K562 (cell line): Measurements from ENCODE around the gene GIPR. TPM values are rescaled to one million over a fixed set of nuclear protein-coding genes. Genes with fewer than 3 reads are reported as not detected.

ENCODE experiments used
- ADNP ChIP-seq: fragments of 200-800 bp; sonication (Bioruptor generic); IDR thresholded peaks from 2 replicates; pipeline ENCODE4 v1.6.1; 2016; ENCODE audit warnings: missing genetic modification characterization, missing compliant biosample characterization
- BCOR ChIP-seq: fragments of 450-650 bp; IDR thresholded peaks from 2 replicates; pipeline ENCODE4 v1.6.1; 2016
- MCM3 ChIP-seq: fragments of 450-650 bp; IDR thresholded peaks from 2 replicates; pipeline ENCODE4 v1.6.1; 2016
- MYNN ChIP-seq, 2 experiments: sonication (generic); formaldehyde crosslinking in 1 of 2; IDR thresholded peaks; 2 replicates each; pipeline versions ENCODE4 v1.5.0 to v1.6.1; 2016 to 2020; ENCODE audit warnings: antibody characterized with exemption in 1 of 2, missing genetic modification reagents in 1 of 2
- NBN ChIP-seq: fragments of 450-650 bp; IDR thresholded peaks from 2 replicates; pipeline ENCODE4 v1.6.1; 2016; ENCODE audit warnings: low read depth, mild to moderate bottlenecking
- PHB ChIP-seq: fragments of 250-450 bp; sonication (Bioruptor Pico); IDR thresholded peaks from 2 replicates; pipeline ENCODE4 v1.5.0; 2021
- PHTF2 ChIP-seq: fragments of 250-450 bp; sonication (Bioruptor Pico); IDR thresholded peaks from 2 replicates; pipeline ENCODE4 v1.5.0; 2021; ENCODE audit warnings: mild to moderate bottlenecking
- PURB ChIP-seq: sonication (generic); formaldehyde crosslinking; IDR thresholded peaks from 2 replicates; pipeline ENCODE4 v1.9.0; 2021; ENCODE audit warnings: low read depth, mild to moderate bottlenecking, missing genetic modification reagents
- SMAD3 ChIP-seq: fragments of 450-650 bp; formaldehyde crosslinking; conservative IDR thresholded peaks from 2 replicates; pipeline ENCODE4 v1.4.0; 2020; ENCODE audit warnings: mild to moderate bottlenecking
- SMARCA4 ChIP-seq: fragments of 450-650 bp; IDR thresholded peaks from 2 replicates; pipeline ENCODE4 v1.6.1; 2016
- SMARCC2 ChIP-seq: fragments of 450-650 bp; IDR thresholded peaks from 2 replicates; pipeline ENCODE4 v1.6.1; 2017; ENCODE audit warnings: antibody characterized with exemption, moderate library complexity, mild to moderate bottlenecking, low read depth
- SP1 ChIP-seq: sonication (generic); formaldehyde crosslinking; IDR thresholded peaks from 2 replicates; pipeline ENCODE4 v1.8.1; 2022; ENCODE audit warnings: mild to moderate bottlenecking, missing genetic modification reagents
- SP2 ChIP-seq: IDR thresholded peaks from 2 replicates; pipeline ENCODE4 v1.6.1; 2011; ENCODE audit warnings: mild to moderate bottlenecking, low read depth, low read length, moderate library complexity; ENCODE audit not compliant: poor library complexity, severe bottlenecking; ENCODE audit errors: extremely low read depth
- TFAM ChIP-seq: fragments of 250-450 bp; sonication (Bioruptor Pico); conservative IDR thresholded peaks from 2 replicates; pipeline ENCODE4 v1.5.0; 2021; ENCODE audit warnings: mild to moderate bottlenecking, moderate library complexity
- ZNF212 ChIP-seq: fragments of 450-650 bp; formaldehyde crosslinking; IDR thresholded peaks from 2 replicates; pipeline ENCODE4 v1.4.0; 2020; ENCODE audit warnings: mild to moderate bottlenecking
- polyA plus RNA-seq, 8 experiments: library from polyadenylated mRNA; depleted of rRNA in 4 of 8; stranded (reverse) in 5 of 8; unstranded in 3 of 8; fragments of >200 nt; fragmentation: Nextera tagmentation in 2 of 8; fragmentation: Illumina TruSeq in 1 of 8; extraction: Ambion mirVana in 2 of 8; extraction: Trizol in 1 of 8; gene quantifications; 2 replicates each; pipeline versions ENCODE4 v1.2.1 to v1.2.3, GENCODE V29; 2011 to 2014; ENCODE audit warnings: inconsistent platforms in 1 of 8, missing spikeins in 1 of 8
- total RNA-seq, 7 experiments: library from RNA; depleted of rRNA in 6 of 7; stranded (reverse); fragments of >200 nt in 6 of 7; fragmentation: Illumina TruSeq in 2 of 7; extraction: Trizol in 2 of 7; gene quantifications; 2 replicates each; pipeline versions ENCODE4 v1.2.1 to v1.2.3, GENCODE V29; 2011 to 2021; ENCODE audit warnings: low replicate concordance in 1 of 7
- TF ChIP-seq, protein P1 (sequence below), 3 experiments: fragments of 200-800 bp in 1 of 3; fragments of 250-450 bp in 1 of 3; fragments of 450-650 bp in 1 of 3; sonication (Bioruptor Pico) in 1 of 3; sonication (Bioruptor generic) in 1 of 3; formaldehyde crosslinking in 1 of 3; IDR thresholded peaks; 2 replicates each; pipeline versions ENCODE4 v1.6.1 to v1.8.0; 2016 to 2022; ENCODE audit warnings: mild to moderate bottlenecking in 2 of 3, missing genetic modification characterization in 2 of 3, missing compliant biosample characterization in 1 of 3, moderate library complexity in 1 of 3
- TF ChIP-seq, protein P2 (sequence below): sonication (generic); formaldehyde crosslinking; IDR thresholded peaks from 2 replicates; pipeline ENCODE4 v1.9.0; 2022; ENCODE audit warnings: mild to moderate bottlenecking, missing genetic modification reagents
- TF ChIP-seq, protein P3 (sequence below): sonication (generic); formaldehyde crosslinking; IDR thresholded peaks from 2 replicates; pipeline ENCODE4 v1.8.0; 2022; ENCODE audit warnings: mild to moderate bottlenecking, low read depth, missing genetic modification reagents
- TF ChIP-seq, protein P4 (sequence below), 2 experiments: fragments of 450-650 bp in 1 of 2; sonication (generic) in 1 of 2; formaldehyde crosslinking; conservative IDR thresholded peaks; 2 replicates each; pipeline versions ENCODE4 v1.4.0 to v1.8.1; 2020 to 2022; ENCODE audit warnings: mild to moderate bottlenecking in 1 of 2, missing genetic modification reagents in 1 of 2
- TF ChIP-seq, protein P5 (sequence below): fragments of 250-450 bp; sonication (Bioruptor Pico); IDR thresholded peaks from 2 replicates; pipeline ENCODE4 v1.8.0; 2022; ENCODE audit warnings: moderate library complexity, mild to moderate bottlenecking, inconsistent platforms
- TF ChIP-seq, protein P6 (sequence below): fragments of 250-450 bp; sonication (Bioruptor Pico); IDR thresholded peaks from 2 replicates; pipeline ENCODE4 v1.8.0; 2022; ENCODE audit warnings: inconsistent platforms, mild to moderate bottlenecking, moderate library complexity, borderline replicate concordance

The GIPR gene
- total and polyA plus RNA-seq, 9 of the 15 experiments (the other 6 are each of a cell fraction or from before 2014, with no cell fraction given), result 2.2 to 26.8 (median 12.7) TPM

DNA sequence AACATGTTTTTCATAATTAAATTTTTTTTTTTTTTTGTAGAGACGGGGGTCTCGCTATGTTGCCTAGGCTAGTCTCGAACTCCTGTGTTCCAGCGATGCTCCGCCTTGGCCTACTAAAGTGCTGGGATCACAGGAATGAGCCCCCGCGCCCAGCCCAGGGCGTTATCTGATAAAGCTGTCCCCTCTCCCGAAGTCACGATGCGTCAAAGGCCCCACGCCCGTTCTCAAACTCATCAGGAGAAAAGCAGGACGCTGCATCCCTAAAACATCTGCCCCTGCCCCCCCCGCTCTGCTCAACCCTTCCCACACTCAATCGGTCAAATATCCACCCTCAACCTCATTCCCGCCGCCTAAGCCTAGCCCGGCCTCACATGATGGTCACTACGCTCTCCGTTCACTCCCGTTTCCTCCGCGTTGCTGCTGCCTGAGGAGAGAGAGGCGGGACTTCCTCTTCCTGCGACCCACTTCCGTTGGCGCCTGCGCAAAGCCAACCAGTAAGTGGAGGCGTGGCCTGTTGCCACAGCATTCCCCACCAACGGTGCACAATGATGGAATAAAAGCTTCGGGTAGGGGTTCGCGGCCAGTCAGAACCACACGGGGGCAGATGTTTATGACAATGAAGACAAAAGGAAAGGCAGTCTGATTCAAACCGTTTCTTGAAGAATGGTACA lies 23.6 kb downstream of the GIPR start, which contains the start of gene SNRPD2 (continued):
- TF ChIP-seq, protein P1, sequence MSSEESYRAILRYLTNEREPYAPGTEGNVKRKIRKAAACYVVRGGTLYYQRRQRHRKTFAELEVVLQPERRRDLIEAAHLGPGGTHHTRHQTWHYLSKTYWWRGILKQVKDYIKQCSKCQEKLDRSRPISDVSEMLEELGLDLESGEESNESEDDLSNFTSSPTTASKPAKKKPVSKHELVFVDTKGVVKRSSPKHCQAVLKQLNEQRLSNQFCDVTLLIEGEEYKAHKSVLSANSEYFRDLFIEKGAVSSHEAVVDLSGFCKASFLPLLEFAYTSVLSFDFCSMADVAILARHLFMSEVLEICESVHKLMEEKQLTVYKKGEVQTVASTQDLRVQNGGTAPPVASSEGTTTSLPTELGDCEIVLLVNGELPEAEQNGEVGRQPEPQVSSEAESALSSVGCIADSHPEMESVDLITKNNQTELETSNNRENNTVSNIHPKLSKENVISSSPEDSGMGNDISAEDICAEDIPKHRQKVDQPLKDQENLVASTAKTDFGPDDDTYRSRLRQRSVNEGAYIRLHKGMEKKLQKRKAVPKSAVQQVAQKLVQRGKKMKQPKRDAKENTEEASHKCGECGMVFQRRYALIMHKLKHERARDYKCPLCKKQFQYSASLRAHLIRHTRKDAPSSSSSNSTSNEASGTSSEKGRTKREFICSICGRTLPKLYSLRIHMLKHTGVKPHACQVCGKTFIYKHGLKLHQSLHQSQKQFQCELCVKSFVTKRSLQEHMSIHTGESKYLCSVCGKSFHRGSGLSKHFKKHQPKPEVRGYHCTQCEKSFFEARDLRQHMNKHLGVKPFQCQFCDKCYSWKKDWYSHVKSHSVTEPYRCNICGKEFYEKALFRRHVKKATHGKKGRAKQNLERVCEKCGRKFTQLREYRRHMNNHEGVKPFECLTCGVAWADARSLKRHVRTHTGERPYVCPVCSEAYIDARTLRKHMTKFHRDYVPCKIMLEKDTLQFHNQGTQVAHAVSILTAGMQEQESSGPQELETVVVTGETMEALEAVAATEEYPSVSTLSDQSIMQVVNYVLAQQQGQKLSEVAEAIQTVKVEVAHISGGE (CRISPR knock-in tag; IDR thresholded peaks at IDR 0.05), result peak in 1 of 3 experiments; percentile 84; a peak in 2 of 6 replicates
- TF ChIP-seq ZNF212 (CRISPR knock-in tag) (no peak), PHTF2 (CRISPR knock-in tag) (0 out of 2 replicates have a peak, but pooled peaks have one; percentile 65), PHB (CRISPR knock-in tag) (no peak), MYNN (IDR thresholded peaks at IDR 0.05) (no peak), MYNN (CRISPR knock-in tag; IDR thresholded peaks at IDR 0.05) (no peak), NBN (peak; percentile 77), ADNP (tag) (no peak), SMARCC2 (no peak), SP2 (peak; percentile 47), SMARCA4 (peak; percentile 41), MCM3 (no peak), SP1 (CRISPR knock-in tag) (no peak), BCOR (peak; percentile 19; the same call in 1 of the 2 replicates), PURB (CRISPR knock-in tag) (no peak), TFAM (CRISPR knock-in tag) (no peak), SMAD3 (CRISPR knock-in tag) (no peak)
- TF ChIP-seq, protein P2, sequence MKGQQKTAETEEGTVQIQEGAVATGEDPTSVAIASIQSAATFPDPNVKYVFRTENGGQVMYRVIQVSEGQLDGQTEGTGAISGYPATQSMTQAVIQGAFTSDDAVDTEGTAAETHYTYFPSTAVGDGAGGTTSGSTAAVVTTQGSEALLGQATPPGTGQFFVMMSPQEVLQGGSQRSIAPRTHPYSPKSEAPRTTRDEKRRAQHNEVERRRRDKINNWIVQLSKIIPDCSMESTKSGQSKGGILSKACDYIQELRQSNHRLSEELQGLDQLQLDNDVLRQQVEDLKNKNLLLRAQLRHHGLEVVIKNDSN (CRISPR knock-in tag), result peak; percentile 57
- TF ChIP-seq, protein P3, sequence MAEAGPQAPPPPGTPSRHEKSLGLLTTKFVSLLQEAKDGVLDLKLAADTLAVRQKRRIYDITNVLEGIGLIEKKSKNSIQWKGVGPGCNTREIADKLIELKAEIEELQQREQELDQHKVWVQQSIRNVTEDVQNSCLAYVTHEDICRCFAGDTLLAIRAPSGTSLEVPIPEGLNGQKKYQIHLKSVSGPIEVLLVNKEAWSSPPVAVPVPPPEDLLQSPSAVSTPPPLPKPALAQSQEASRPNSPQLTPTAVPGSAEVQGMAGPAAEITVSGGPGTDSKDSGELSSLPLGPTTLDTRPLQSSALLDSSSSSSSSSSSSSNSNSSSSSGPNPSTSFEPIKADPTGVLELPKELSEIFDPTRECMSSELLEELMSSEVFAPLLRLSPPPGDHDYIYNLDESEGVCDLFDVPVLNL (CRISPR knock-in tag), result no peak
- TF ChIP-seq, protein P4, sequence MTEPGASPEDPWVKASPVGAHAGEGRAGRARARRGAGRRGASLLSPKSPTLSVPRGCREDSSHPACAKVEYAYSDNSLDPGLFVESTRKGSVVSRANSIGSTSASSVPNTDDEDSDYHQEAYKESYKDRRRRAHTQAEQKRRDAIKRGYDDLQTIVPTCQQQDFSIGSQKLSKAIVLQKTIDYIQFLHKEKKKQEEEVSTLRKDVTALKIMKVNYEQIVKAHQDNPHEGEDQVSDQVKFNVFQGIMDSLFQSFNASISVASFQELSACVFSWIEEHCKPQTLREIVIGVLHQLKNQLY (CRISPR knock-in tag; conservative IDR thresholded peaks at IDR 0.05), result no peak; a peak in 1 of 4 replicates
- TF ChIP-seq, protein P5, sequence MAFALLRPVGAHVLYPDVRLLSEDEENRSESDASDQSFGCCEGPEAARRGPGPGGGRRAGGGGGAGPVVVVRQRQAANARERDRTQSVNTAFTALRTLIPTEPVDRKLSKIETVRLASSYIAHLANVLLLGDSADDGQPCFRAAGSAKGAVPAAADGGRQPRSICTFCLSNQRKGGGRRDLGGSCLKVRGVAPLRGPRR, result no peak
- TF ChIP-seq, protein P6, sequence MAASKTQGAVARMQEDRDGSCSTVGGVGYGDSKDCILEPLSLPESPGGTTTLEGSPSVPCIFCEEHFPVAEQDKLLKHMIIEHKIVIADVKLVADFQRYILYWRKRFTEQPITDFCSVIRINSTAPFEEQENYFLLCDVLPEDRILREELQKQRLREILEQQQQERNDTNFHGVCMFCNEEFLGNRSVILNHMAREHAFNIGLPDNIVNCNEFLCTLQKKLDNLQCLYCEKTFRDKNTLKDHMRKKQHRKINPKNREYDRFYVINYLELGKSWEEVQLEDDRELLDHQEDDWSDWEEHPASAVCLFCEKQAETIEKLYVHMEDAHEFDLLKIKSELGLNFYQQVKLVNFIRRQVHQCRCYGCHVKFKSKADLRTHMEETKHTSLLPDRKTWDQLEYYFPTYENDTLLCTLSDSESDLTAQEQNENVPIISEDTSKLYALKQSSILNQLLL (CRISPR knock-in tag), result no peak
